Endothelial cell of umbilical vein (primary cell): ENCODE data around the gene NCOA5. TPM values are rescaled to one million over a fixed set of nuclear protein-coding genes. Genes with fewer than 3 reads are reported as not detected.

Experiments
- BruUV-seq: library from RNA; stranded (reverse); fragments of 400-500 nt; replicated peaks from 2 replicates; lab custom pipeline; 2021; lab: Mats Ljungman, UMichigan
- CTCF ChIA-PET: fragments of 300-600, 350-600 bp; sonication (Branson Sonifier 250); formaldehyde crosslinking; loops from one replicate; lab custom pipeline; 2021; ENCODE audit warnings: antibody characterized with exemption, inconsistent platforms; lab: Charles Lee
- POLR2A ChIA-PET: fragments of 300-600, 350-600 bp; sonication (Branson Sonifier 250); formaldehyde crosslinking; loops from one replicate; lab custom pipeline; 2021; ENCODE audit warnings: antibody characterized with exemption, inconsistent platforms; lab: Charles Lee
- DNase-seq: peaks from one replicate; pipeline ENCODE4 v3.0.0-alpha.2; 2011; ENCODE audit warnings: low read depth, low spot score
- FAIRE-seq: peaks from 2 replicates; lab custom pipeline; 2011; peaks lifted over from hg19 to GRCh38; lab: Jason Lieb, UNC
- H2AFZ ChIP-seq: 2 replicates; pipeline ENCODE4 v1.6.0; 2012; ENCODE audit warnings: low read depth, low read length, control low read depth, inconsistent platforms
- H3K27ac ChIP-seq: 2 replicates; pipeline ENCODE4 v1.5.1; 2011; ENCODE audit warnings: low read depth, mild to moderate bottlenecking, control low read depth, low read length, moderate library complexity; ENCODE audit not compliant: insufficient read depth
- H3K27me3 ChIP-seq, 2 experiments: 2 replicates each; pipeline versions ENCODE4 v1.6.0 to v1.6.1; 2011; ENCODE audit warnings: low read length in 2 of 2, mixed read lengths in 1 of 2; ENCODE audit not compliant: control insufficient read depth in 2 of 2, insufficient read depth in 2 of 2
- H3K36me3 ChIP-seq, 2 experiments: 2 replicates in 1 of 2; 3 replicates in 1 of 2; pipeline ENCODE4 v1.5.1; 2011; ENCODE audit warnings: low read length in 2 of 2, mild to moderate bottlenecking in 1 of 2, moderate library complexity in 1 of 2; ENCODE audit not compliant: control insufficient read depth in 2 of 2, insufficient read depth in 2 of 2; ENCODE audit errors: extremely low read depth in 1 of 2
- H3K4me1 ChIP-seq: 3 replicates; pipeline ENCODE4 v1.5.1; 2011; ENCODE audit warnings: mild to moderate bottlenecking, low read length; ENCODE audit not compliant: control insufficient read depth, insufficient read depth; ENCODE audit errors: extremely low read depth
- H3K4me2 ChIP-seq: 2 replicates; pipeline ENCODE4 v1.6.1; 2011; ENCODE audit warnings: low read length, control low read depth, mixed read lengths; ENCODE audit not compliant: insufficient read depth
- H3K4me3 ChIP-seq, 3 experiments: fragments of 200-600 bp in 1 of 3; sonication (generic), shearing (Covaris generic) in 1 of 3; replicated peaks in 1 of 3; 2 replicates each; pipeline ENCODE4 v1.5.1; 2011 to 2016; ENCODE audit warnings: control low read depth in 3 of 3, low read length in 3 of 3, mild to moderate bottlenecking in 2 of 3, inconsistent platforms in 1 of 3, low read depth in 1 of 3, moderate library complexity in 1 of 3; ENCODE audit not compliant: insufficient read depth in 1 of 3
- H3K79me2 ChIP-seq: 2 replicates; pipeline ENCODE4 v1.6.0; 2012; ENCODE audit warnings: low read length, inconsistent platforms; ENCODE audit not compliant: control insufficient read depth, insufficient read depth
- H3K9ac ChIP-seq: replicated peaks from 2 replicates; pipeline ENCODE3; 2011; ENCODE audit warnings: low read length, control low read depth; ENCODE audit not compliant: insufficient read depth; ENCODE audit errors: extremely low read depth
- H3K9me1 ChIP-seq: replicated peaks from 3 replicates; pipeline ENCODE4 v1.6.0; 2011; ENCODE audit warnings: mild to moderate bottlenecking, low read length; ENCODE audit not compliant: control insufficient read depth, insufficient read depth; ENCODE audit errors: extremely low read depth
- H3K9me3 ChIP-seq: replicated peaks from 2 replicates; pipeline ENCODE4 v1.5.1; 2012; ENCODE audit warnings: low read length, inconsistent platforms; ENCODE audit not compliant: control insufficient read depth, insufficient read depth
- H4K20me1 ChIP-seq: replicated peaks from 2 replicates; pipeline ENCODE3; 2011; ENCODE audit warnings: mild to moderate bottlenecking, low read length; ENCODE audit not compliant: control insufficient read depth, insufficient read depth; ENCODE audit errors: extremely low read depth
- EZH2 ChIP-seq: IDR thresholded peaks from 2 replicates; pipeline ENCODE4 v1.6.1; 2012; ENCODE audit warnings: borderline replicate concordance, low read depth, mild to moderate bottlenecking, moderate library complexity, low read length, inconsistent platforms; ENCODE audit not compliant: severe bottlenecking
- FOS ChIP-seq: IDR thresholded peaks from 2 replicates; pipeline ENCODE4 v1.6.1; 2011; ENCODE audit warnings: mild to moderate bottlenecking, low read length, moderate library complexity, borderline replicate concordance; ENCODE audit not compliant: insufficient read depth
- GATA2 ChIP-seq: IDR thresholded peaks from 2 replicates; pipeline ENCODE4 v1.7.0; 2011; ENCODE audit warnings: low read depth, mild to moderate bottlenecking, moderate library complexity, mixed read lengths, low read length; ENCODE audit not compliant: insufficient read length, insufficient read depth
- JUN ChIP-seq: IDR thresholded peaks from 2 replicates; pipeline ENCODE4 v1.6.1; 2011; ENCODE audit warnings: borderline replicate concordance, low read depth; ENCODE audit not compliant: insufficient read length, insufficient read depth
- MYC ChIP-seq: IDR thresholded peaks from one replicate; pipeline ENCODE4 v1.6.1; 2011; ENCODE audit warnings: mild to moderate bottlenecking, low read depth, low read length
- POLR2A ChIP-seq: IDR thresholded peaks from 2 replicates; pipeline ENCODE4 v1.6.1; 2012; ENCODE audit warnings: low read depth, mild to moderate bottlenecking, control low read depth, low read length
- POLR2AphosphoS5 ChIP-seq: IDR thresholded peaks from 2 replicates; pipeline ENCODE4 v1.6.1; 2012; ENCODE audit warnings: low read depth, mild to moderate bottlenecking, control low read depth, low read length, moderate library complexity; ENCODE audit not compliant: insufficient read depth
- dilution Hi-C: fragments of 300-500 bp; cut with MboI; formaldehyde crosslinking; loops from one replicate; pipeline ENCODE4 v1.15.0; 2019; ENCODE audit warnings: low sequenced_read_pairs; ENCODE audit not compliant: extremely low pct_ligation_motif_present
- intact Hi-C: fragments of 100-400 bp; cut with micrococcal nuclease; formaldehyde crosslinking; loops from one replicate; pipeline ENCODE4 v1.10.0; 2022
- polyA plus RNA-seq, 4 experiments: library from polyadenylated mRNA; depleted of rRNA in 3 of 4; stranded (reverse) in 3 of 4; unstranded in 1 of 4; fragments of >200 nt; gene quantifications; 2 replicates each; pipeline versions ENCODE4 v1.2.1 to v1.2.3, GENCODE V29; 2011 to 2012; ENCODE audit warnings: missing spikeins in 1 of 4
- total RNA-seq: library from RNA; stranded (reverse); gene quantifications from 2 replicates; pipeline ENCODE4 v1.2.3, GENCODE V29; 2021
- TF ChIP-seq, protein P1 (sequence below): IDR thresholded peaks from 2 replicates; pipeline ENCODE4 v1.6.1; 2011; ENCODE audit not compliant: insufficient read depth, insufficient read length
- TF ChIP-seq, protein P2 (sequence below), 2 donors: IDR thresholded peaks; 1 replicate in 1 of 2; 2 replicates in 1 of 2; pipeline ENCODE4 v1.5.1; 2011; ENCODE audit warnings: low read length in 2 of 2, mild to moderate bottlenecking in 2 of 2, moderate library complexity in 2 of 2, control low read depth in 1 of 2, inconsistent platforms in 1 of 2, low read depth in 1 of 2; ENCODE audit not compliant: insufficient read depth in 1 of 2; ENCODE audit errors: extremely low read depth in 1 of 2

NCOA5 gene
- total and polyA plus RNA-seq, 2 donors (not counting 3 experiments of a cell fraction or from before 2014, with no cell fraction given) = 32.0 to 39.5 TPM

DNA sequence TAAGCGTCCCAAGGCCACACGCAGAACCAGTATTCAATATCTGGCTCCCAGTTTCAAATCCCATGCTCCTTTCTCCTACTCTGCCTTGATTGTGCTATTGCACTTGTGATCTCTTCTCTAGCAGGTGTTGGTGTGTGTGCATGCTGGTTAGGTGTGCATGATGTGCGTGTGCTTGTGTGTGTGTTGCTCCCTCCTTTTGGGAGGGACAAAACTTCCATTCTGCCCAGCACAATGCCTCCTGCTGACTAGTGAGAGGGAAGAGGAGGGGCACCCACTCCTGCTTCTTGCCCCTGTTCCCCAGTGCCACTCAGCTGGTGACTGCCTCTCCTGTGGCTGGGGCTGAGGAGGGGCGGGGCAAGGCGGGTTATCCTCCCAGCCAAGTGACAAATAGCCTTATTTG lies 48.1 kb upstream of the NCOA5 start:
- intact Hi-C loops = no loop called here
- no peak overlapping the region for H3K27ac ChIP-seq
- BruUV-seq = no TSS peak

More for the DNA sequence above, 48.1 kb upstream of the NCOA5 start:
- DNase-seq (no peak), FAIRE-seq (no peak)
- H3K79me2 ChIP-seq = no peaks in the 10 kb centered on the region
- dilution Hi-C loops = no loop called here
- POLR2A ChIA-PET = no interaction called here
- H3K27me3 ChIP-seq = peaks cover 0 to 15% of the 10 kb centered on the region in 2 experiments
- peaks cover 2% of the 10 kb centered on the region for H3K4me1 ChIP-seq
- H3K9ac ChIP-seq = no peak overlapping the region
- no peak overlapping the region for H3K4me3 ChIP-seq
- no peak overlapping the region for H3K4me2 ChIP-seq
- no peaks in the 10 kb centered on the region for H3K9me3 ChIP-seq
- no peaks in the 10 kb centered on the region for H3K9me1 ChIP-seq
- no peak for TF ChIP-seq POLR2A
- TF ChIP-seq FOS = no peak
- no peak for TF ChIP-seq EZH2
- TF ChIP-seq POLR2AphosphoS5 = no peak
- TF ChIP-seq MYC = no peak
- TF ChIP-seq, protein P1, sequence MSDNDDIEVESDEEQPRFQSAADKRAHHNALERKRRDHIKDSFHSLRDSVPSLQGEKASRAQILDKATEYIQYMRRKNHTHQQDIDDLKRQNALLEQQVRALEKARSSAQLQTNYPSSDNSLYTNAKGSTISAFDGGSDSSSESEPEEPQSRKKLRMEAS = no peak
- no peak for TF ChIP-seq JUN
- no peak for TF ChIP-seq GATA2
- TF ChIP-seq, protein P2, sequence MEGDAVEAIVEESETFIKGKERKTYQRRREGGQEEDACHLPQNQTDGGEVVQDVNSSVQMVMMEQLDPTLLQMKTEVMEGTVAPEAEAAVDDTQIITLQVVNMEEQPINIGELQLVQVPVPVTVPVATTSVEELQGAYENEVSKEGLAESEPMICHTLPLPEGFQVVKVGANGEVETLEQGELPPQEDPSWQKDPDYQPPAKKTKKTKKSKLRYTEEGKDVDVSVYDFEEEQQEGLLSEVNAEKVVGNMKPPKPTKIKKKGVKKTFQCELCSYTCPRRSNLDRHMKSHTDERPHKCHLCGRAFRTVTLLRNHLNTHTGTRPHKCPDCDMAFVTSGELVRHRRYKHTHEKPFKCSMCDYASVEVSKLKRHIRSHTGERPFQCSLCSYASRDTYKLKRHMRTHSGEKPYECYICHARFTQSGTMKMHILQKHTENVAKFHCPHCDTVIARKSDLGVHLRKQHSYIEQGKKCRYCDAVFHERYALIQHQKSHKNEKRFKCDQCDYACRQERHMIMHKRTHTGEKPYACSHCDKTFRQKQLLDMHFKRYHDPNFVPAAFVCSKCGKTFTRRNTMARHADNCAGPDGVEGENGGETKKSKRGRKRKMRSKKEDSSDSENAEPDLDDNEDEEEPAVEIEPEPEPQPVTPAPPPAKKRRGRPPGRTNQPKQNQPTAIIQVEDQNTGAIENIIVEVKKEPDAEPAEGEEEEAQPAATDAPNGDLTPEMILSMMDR (IDR thresholded peaks at IDR 0.05; ENCODE audit: extremely low read depth in 1 of 2, insufficient read depth in 1 of 2, low read depth in 1 of 2, low read length in 2 of 2) = no peak
- H2AFZ ChIP-seq = no peak overlapping the region
- H3K36me3 ChIP-seq = no peaks in the 10 kb centered on the region
- H4K20me1 ChIP-seq = no peaks in the 10 kb centered on the region
- CTCF ChIA-PET = interaction anchor here (1.0 kb wide), 1 partner anchor 28 kb away, joined by 3 read pairs; no protein-coding TSS in a partner anchor
